Choroid plexus epithelial cell (primary cell): Measurements from ENCODE around the gene GSC2.

Experiments used
- DNase-seq: peaks from one replicate; pipeline ENCODE4 v3.0.0-alpha.2; 2010; ENCODE audit warnings: low read depth
- H3K4me3 ChIP-seq: 2 replicates; pipeline ENCODE4 v1.5.1; 2011; ENCODE audit warnings: low read depth, mild to moderate bottlenecking, control low read depth, low read length, moderate library complexity
- CTCF ChIP-seq: conservative IDR thresholded peaks from 2 replicates; pipeline ENCODE4 v1.5.1; 2011; ENCODE audit warnings: low read depth, mild to moderate bottlenecking, control low read depth, inconsistent platforms, low read length, moderate library complexity

The GSC2 gene

GRCh38 chr22:19106886-19107729 lies 43.0 kb downstream of the GSC2 start:
- no peak overlapping the region for H3K4me3 ChIP-seq
- DNase-seq: no peak
- no peak for TF ChIP-seq CTCF

- H3K4me3 ChIP-seq: no peak overlapping the region
- DNase-seq: no peak
- TF ChIP-seq CTCF: peak; percentile 38
Observed at GRCh38 chr22:19105867-19106802, 44.0 kb downstream of the GSC2 start.

DNA sequence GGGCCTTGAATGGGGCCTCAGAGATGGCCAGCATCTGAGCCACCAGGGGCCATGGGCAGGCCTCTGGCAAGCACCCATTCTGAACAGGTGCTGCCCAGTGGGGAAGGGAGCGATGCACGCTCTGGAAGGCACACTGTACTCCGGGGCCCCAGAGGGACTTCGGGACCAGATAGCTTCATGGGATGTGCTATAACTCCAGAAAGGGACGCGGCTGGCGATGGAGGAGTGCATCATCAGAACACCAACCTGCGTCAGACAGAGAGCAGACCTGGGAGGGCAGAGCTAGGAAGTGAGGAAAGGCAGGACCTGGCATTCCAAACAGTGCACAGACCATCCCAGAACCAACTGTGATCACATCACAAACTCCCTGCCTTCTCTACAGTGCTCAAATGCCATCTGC lies 44.6 kb downstream of the GSC2 start:
- TF ChIP-seq CTCF: no peak
- H3K4me3 ChIP-seq: no peak overlapping the region
- DNase-seq: no peak

- peak; percentile 61 for DNase-seq
- peak; percentile 5 for TF ChIP-seq CTCF
- H3K4me3 ChIP-seq: no peak overlapping the region
Observed at GRCh38 chr22:19103880-19104821, 45.9 kb downstream of the GSC2 start.

- no peak for DNase-seq
- no peak overlapping the region for H3K4me3 ChIP-seq
- no peak for TF ChIP-seq CTCF
Observed at GRCh38 chr22:19098157-19098556, 51.9 kb downstream of the GSC2 start.

DNA sequence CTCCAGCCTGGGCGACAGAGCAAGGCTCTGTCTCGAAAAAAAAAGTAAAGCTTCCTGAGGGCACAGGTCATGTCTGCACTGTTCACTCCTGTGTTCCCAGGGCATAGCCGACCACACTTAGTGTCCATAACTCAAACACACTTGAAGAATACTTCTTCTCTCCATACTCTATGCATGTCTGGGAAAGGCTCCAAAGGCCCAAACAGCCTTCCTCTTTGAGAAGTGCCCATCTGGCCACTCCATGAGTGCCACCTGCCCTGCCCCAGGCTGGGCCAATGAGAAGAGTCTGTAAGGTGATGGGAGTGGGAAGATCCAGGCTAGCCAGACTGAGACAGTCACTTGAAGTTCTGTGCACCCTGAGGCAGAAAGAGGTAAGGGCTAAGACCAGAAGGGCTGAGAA lies 52.6 kb downstream of the GSC2 start:
- no peak for TF ChIP-seq CTCF
- H3K4me3 ChIP-seq: no peak overlapping the region
- DNase-seq: no peak
